Body of pancreas (tissue), 4 donors: ENCODE data around the gene ZNF831. TPM values are rescaled to one million over a fixed set of nuclear protein-coding genes. Genes with fewer than 3 reads are reported as not detected.

ENCODE experiments used
- ATAC-seq: fragments of 150-250 bp; one replicate; pipeline ENCODE4 v1.9.1; 2016
- DNase-seq, 4 donors: peaks; one replicate each; pipeline ENCODE4 v3.0.0-alpha.2; 2019
- H3K27ac ChIP-seq, 4 donors: fragments of 200-600 bp; sonication (generic); 1 replicate in 3 of 4; 2 replicates in 1 of 4; pipeline versions ENCODE4 v1.5.1 to v1.6.1; 2016 to 2019; ENCODE audit warnings: mild to moderate bottlenecking in 1 of 4, mixed read lengths in 1 of 4, moderate library complexity in 1 of 4
- H3K27me3 ChIP-seq, 2 donors: fragments of 200-600 bp; sonication (generic); one replicate each; pipeline ENCODE4 v1.6.0; 2016; ENCODE audit warnings: mild to moderate bottlenecking in 1 of 2
- H3K36me3 ChIP-seq, 2 donors: fragments of 200-600 bp; sonication (generic); replicated peaks in 1 of 2; 2 replicates each; pipeline ENCODE4 v1.5.1; 2016; ENCODE audit warnings: low read depth in 2 of 2; ENCODE audit not compliant: insufficient read depth in 1 of 2
- H3K4me1 ChIP-seq: fragments of 200-600 bp; sonication (generic); one replicate; pipeline ENCODE4 v1.6.0; 2016
- H3K4me3 ChIP-seq, 2 donors: fragments of 200-600 bp; sonication (generic); 1 replicate in 1 of 2; 2 replicates in 1 of 2; pipeline ENCODE4 v1.5.1; 2016 to 2019
- H3K9me3 ChIP-seq, 3 donors: fragments of 200-600 bp; sonication (generic); 1 replicate in 2 of 3; 2 replicates in 1 of 3; pipeline ENCODE4 v1.5.1; 2016
- POLR2A ChIP-seq, 3 donors: fragments of 450-650 bp; IDR thresholded peaks; one replicate each; pipeline ENCODE4 v1.6.1; 2016; ENCODE audit warnings: antibody characterized with exemption in 3 of 3, mild to moderate bottlenecking in 2 of 3
- WGBS, 2 donors: methylation state at CpG; one replicate each; pipeline ENCODE4 v1.1.5; 2017; 5-methylcytosine and 5-hydroxymethylcytosine counted together
- intact Hi-C: fragments of 100-400 bp; cut with DNase I; formaldehyde crosslinking; loops from one replicate; pipeline ENCODE4 v1.15.1; 2023
- total RNA-seq, 2 donors: library from RNA; depleted of rRNA; stranded (reverse); fragments of >200 nt; gene quantifications; one replicate each; pipeline ENCODE4 v1.1.0, GENCODE V29; 2016
- TF ChIP-seq, protein P1 (sequence below), 7 experiments: fragments of 450-650 bp in 4 of 7; fragments of 200-600 bp in 3 of 7; sonication (generic) in 3 of 7; IDR thresholded peaks; one replicate each; pipeline ENCODE4 v1.5.1; 2016 to 2019; ENCODE audit warnings: antibody characterized with exemption in 7 of 7

ZNF831 gene
- total RNA-seq, 2 donors from 2014 or later: 0.66 to 1.6 TPM

DNA sequence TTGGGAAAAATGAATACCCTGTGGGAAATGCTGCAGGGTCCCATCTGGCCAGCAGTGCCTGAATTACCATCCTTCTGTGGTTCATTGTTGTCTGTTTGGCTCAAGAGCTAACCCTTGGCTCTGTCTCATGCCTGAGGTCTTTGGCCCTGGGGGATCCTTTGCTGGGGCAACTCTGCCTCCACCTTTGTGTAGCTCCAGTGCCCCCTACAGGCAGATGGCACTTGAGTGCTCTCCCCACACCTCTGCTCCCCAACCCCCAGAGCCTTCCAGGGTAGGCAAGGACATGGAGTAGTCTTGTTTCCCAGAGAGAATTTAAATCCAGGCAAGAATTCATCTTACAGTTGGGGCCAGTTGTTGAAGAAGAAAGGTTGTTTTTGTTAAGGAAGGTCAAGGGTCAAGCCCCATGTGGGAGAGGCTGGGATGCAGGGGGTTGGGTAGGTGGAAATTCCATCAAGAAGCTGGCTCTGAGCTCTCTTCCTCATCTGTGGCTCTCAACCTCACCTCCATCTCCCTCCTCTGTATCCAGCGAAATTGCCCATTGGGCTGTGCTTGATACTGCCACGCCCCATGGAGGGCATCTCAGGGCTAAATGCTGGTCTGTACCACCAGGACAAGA lies 44.2 kb downstream of the ZNF831 start:
- intact Hi-C loops: no loop called here
- H3K4me1 ChIP-seq: no peaks in the 10 kb centered on the region

GRCh38 chr20:59210186-59210585 lies 46.6 kb downstream of the ZNF831 start:
- H3K27ac ChIP-seq: no peak overlapping the region
- H3K4me1 ChIP-seq: no peaks in the 10 kb centered on the region
- H3K9me3 ChIP-seq: no peaks in the 10 kb centered on the region
- WGBS, 2 donors: 59 to 65% methylated on average over 9 to 11 of the region's 11 CpGs
- H3K4me3 ChIP-seq: no peak overlapping the region
- H3K36me3 ChIP-seq: no peaks in the 10 kb centered on the region
- DNase-seq: no peak
- TF ChIP-seq, protein P1, sequence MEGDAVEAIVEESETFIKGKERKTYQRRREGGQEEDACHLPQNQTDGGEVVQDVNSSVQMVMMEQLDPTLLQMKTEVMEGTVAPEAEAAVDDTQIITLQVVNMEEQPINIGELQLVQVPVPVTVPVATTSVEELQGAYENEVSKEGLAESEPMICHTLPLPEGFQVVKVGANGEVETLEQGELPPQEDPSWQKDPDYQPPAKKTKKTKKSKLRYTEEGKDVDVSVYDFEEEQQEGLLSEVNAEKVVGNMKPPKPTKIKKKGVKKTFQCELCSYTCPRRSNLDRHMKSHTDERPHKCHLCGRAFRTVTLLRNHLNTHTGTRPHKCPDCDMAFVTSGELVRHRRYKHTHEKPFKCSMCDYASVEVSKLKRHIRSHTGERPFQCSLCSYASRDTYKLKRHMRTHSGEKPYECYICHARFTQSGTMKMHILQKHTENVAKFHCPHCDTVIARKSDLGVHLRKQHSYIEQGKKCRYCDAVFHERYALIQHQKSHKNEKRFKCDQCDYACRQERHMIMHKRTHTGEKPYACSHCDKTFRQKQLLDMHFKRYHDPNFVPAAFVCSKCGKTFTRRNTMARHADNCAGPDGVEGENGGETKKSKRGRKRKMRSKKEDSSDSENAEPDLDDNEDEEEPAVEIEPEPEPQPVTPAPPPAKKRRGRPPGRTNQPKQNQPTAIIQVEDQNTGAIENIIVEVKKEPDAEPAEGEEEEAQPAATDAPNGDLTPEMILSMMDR (IDR thresholded peaks at IDR 0.05): no peak
- no peak for TF ChIP-seq POLR2A (IDR thresholded peaks at IDR 0.05)
- intact Hi-C loops: loop anchor here (10.0 kb wide), 1 partner anchor 115 kb away; no protein-coding TSS in a partner anchor
- no peak for ATAC-seq
- H3K27me3 ChIP-seq: no peaks in the 10 kb centered on the region

More for the DNA sequence above, 44.2 kb downstream of the ZNF831 start:
- ATAC-seq: no peak
- no peaks in the 10 kb centered on the region for H3K9me3 ChIP-seq
- TF ChIP-seq, protein P1 (IDR thresholded peaks at IDR 0.05): peak in 5 of 7 experiments; percentile 17 to 38 (median 30)
- no peak for TF ChIP-seq POLR2A (IDR thresholded peaks at IDR 0.05)
- H3K36me3 ChIP-seq: no peaks in the 10 kb centered on the region
- H3K27me3 ChIP-seq: no peaks in the 10 kb centered on the region
- no peak overlapping the region for H3K27ac ChIP-seq
- H3K4me3 ChIP-seq: no peak overlapping the region
- peak in 3 of 4 donors; percentile 33 to 47 (median 40) for DNase-seq
- 54 to 63% methylated on average over 2 of the region's 2 CpGs for WGBS, 2 donors

- TF ChIP-seq, protein P1 (IDR thresholded peaks at IDR 0.05): no peak
- TF ChIP-seq POLR2A (IDR thresholded peaks at IDR 0.05): no peak
- 50 to 68% methylated on average over 7 of the region's 7 CpGs for WGBS, 2 donors
- no peaks in the 10 kb centered on the region for H3K4me1 ChIP-seq
These were observed 47.7 kb downstream of the ZNF831 start for GRCh38 chr20:59211208-59211765.

DNA sequence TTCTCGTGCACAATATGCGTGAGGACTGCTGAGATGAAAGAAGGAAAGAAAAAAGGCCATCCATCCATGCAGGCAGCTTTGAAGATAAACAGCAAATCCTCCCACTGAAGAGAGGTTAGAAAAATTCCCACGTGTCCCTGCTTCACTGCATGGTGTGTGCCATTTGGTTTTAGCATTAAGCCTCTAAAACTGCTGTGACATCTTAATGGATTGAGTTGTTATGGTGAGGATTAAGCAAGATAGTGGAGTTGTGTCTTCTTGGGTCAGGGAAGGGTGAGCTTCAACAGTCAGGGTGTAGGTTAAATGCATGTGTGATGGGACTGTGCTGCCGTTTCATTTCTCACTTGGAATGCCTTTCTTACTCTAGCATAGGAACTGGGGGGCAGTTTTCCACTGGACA lies 50.5 kb downstream of the ZNF831 start:
- no peak for DNase-seq
- intact Hi-C loops: loop anchor here (10.0 kb wide), 1 partner anchor 119 kb away; no protein-coding TSS in a partner anchor
- Histone ChIP-seq H3K4me3 (no peak overlapping the region), H3K27ac (no peak overlapping the region), H3K9me3 (no peaks in the 10 kb centered on the region), H3K4me1 (no peaks in the 10 kb centered on the region), H3K36me3 (no peaks in the 10 kb centered on the region), H3K27me3 (no peaks in the 10 kb centered on the region)
- no peak for TF ChIP-seq POLR2A (IDR thresholded peaks at IDR 0.05)
- TF ChIP-seq, protein P1 (IDR thresholded peaks at IDR 0.05): no peak
- WGBS, 2 donors: 44 to 55% methylated on average over 4 of the region's 4 CpGs
- ATAC-seq: no peak

More at GRCh38 chr20:59211208-59211765, 47.7 kb downstream of the ZNF831 start:
- ATAC-seq (no peak), DNase-seq (no peak)
- Histone ChIP-seq H3K36me3 (no peaks in the 10 kb centered on the region), H3K27me3 (no peaks in the 10 kb centered on the region), H3K4me3 (no peak overlapping the region), H3K27ac (no peak overlapping the region), H3K9me3 (no peaks in the 10 kb centered on the region)
- intact Hi-C loops: loop anchor here (10.0 kb wide), 1 partner anchor 116 kb away; no protein-coding TSS in a partner anchor
